ENCODE results near the gene RASGRF1. TPM values are rescaled to one million over a fixed set of nuclear protein-coding genes. Genes with fewer than 3 reads are reported as not detected.

Gene RASGRF1
- total RNA-seq, 4 donors from 2014 or later, result 0.13 to 0.23 TPM; not detected in 2

GRCh38 chr15:78937132-78937739, 153.3 kb downstream of the RASGRF1 start:
- peak; percentile 61 for ATAC-seq
- H3K9me3 ChIP-seq, result no peaks in the 10 kb centered on the region
- peaks cover 0 to 47% (median 10%) of the 10 kb centered on the region in 3 donors for H3K4me1 ChIP-seq
- H3K36me3 ChIP-seq, result peaks cover 0 to 29% of the 10 kb centered on the region in 2 donors
- WGBS, 2 donors (ENCODE audit: low coverage in 1 of 2), result 42 to 100% methylated on average over 2 to 8 of the region's 14 CpGs
- TF ChIP-seq POLR2A (IDR thresholded peaks at IDR 0.05), result no peak
- TF ChIP-seq POLR2AphosphoS5 (IDR thresholded peaks at IDR 0.05), result no peak
- no peak for TF ChIP-seq EP300 (IDR thresholded peaks at IDR 0.05)
- TF ChIP-seq CTCF (IDR thresholded peaks at IDR 0.05), result no peak
- no peaks in the 10 kb centered on the region for H3K27me3 ChIP-seq
- H3K4me3 ChIP-seq, result no peak overlapping the region
- peak overlapping the region in 3 of 4 donors; percentile 25 to 63 (median 53) for H3K27ac ChIP-seq

- TF ChIP-seq CTCF (IDR thresholded peaks at IDR 0.05) (no peak), POLR2AphosphoS5 (IDR thresholded peaks at IDR 0.05) (no peak), POLR2A (IDR thresholded peaks at IDR 0.05) (no peak), EP300 (IDR thresholded peaks at IDR 0.05) (no peak)
- ATAC-seq, result no peak
- Histone ChIP-seq H3K4me3 (no peak overlapping the region), H3K27ac (peak overlapping the region in 2 of 4 donors; percentile 43 to 54), H3K9me3 (no peaks in the 10 kb centered on the region), H3K4me1 (peaks cover 0 to 65% (median 10%) of the 10 kb centered on the region in 3 donors), H3K36me3 (peaks cover 0 to 46% of the 10 kb centered on the region in 2 donors), H3K27me3 (no peaks in the 10 kb centered on the region)
- WGBS, 2 donors (ENCODE audit: low coverage in 1 of 2), result 53 to 100% methylated on average over 3 of the region's 5 CpGs
Observed at GRCh38 chr15:78934655-78935023, 155.9 kb downstream of the RASGRF1 start.

DNA sequence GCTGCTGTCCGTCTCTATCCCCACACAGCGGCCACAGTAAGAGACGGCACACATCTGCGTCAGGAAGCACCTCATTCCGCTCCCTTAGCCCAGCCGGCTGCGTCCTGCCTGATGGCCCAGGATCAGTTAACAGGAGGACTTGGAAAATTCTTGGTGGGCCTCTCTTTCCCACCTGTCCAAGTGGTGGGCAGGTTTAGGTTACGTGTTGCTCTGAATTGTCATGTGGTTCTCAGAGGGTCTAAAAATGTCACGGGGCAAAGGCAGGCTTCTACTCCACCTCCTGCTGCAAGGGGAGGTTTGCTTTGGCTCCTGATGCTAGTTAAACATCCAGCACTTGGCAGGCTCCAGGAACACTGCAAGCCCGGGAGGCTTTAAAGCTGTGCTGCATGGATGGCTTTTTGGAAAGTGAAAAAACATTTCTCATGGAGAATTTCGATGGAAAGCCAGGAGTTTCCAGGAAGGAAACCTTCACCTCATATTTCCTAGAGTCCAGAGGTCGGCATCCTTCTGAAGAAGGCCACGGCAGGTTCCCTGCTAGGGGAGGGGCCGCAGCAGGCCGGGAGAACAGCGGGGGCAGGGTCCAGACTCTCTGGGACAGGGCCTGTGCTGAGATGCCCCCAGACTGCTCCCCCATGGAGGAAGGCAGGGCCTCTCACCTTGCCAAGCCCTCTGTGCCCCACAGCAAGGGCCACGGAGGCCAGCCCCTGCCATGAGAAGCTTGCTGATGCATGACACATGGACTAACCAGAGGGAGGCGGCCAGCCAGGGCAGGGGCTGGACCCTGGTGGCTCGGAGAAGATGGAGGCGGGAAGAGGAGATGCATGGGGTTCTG, 156.5 kb downstream of the RASGRF1 start:
- no peak for TF ChIP-seq CTCF (IDR thresholded peaks at IDR 0.05)
- no peak for TF ChIP-seq EP300 (IDR thresholded peaks at IDR 0.05)
- no peak for TF ChIP-seq POLR2A (IDR thresholded peaks at IDR 0.05)
- TF ChIP-seq POLR2AphosphoS5 (IDR thresholded peaks at IDR 0.05), result peak; percentile 2
- H3K27ac ChIP-seq, result peak overlapping the region in 3 of 4 donors; percentile 43 to 54 (median 51)
- no peaks in the 10 kb centered on the region for H3K9me3 ChIP-seq
- peak; percentile 25 for ATAC-seq
- H3K4me3 ChIP-seq, result no peak overlapping the region
- H3K27me3 ChIP-seq, result no peaks in the 10 kb centered on the region
- H3K4me1 ChIP-seq, result peaks cover 0 to 65% (median 10%) of the 10 kb centered on the region in 3 donors
- peaks cover 0 to 52% of the 10 kb centered on the region in 2 donors for H3K36me3 ChIP-seq
- WGBS, 2 donors (ENCODE audit: low coverage in 1 of 2), result 39 to 41% methylated on average over 3 to 5 of the region's 20 CpGs

DNA sequence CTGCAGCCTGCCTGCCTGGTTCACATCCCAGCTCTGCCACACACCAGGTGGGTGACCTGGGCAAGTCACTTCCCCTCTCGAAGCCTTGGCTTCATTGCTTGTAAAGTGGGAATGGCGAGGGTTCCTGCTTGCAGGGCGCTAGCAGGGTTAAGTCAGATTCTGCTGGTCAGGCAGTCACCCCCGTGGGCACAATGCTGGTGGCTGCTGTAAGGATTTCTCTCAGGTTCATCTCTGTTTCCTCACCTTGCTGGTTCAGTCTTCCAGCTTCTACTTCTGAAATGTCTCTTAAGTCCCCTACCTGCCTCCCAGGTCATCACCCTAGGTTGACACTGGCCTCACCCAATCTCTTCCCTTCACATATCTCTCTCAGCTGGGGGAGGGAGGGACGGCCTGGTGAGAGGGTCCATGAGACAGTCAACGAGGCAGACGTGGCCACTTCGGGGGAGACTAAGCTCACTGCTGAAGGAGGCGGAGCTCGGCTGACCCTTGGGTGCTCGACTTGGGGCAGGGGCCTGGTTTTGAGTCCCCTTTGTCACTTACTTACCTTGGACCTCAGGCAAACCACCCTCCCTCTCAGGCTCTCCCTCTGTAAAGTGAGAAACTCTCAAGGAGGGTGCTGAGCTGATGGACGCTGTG, 157.3 kb downstream of the RASGRF1 start:
- peak overlapping the region in 3 of 4 donors; percentile 43 to 54 (median 51) for H3K27ac ChIP-seq
- TF ChIP-seq CTCF (IDR thresholded peaks at IDR 0.05) (no peak), POLR2A (IDR thresholded peaks at IDR 0.05) (no peak), EP300 (IDR thresholded peaks at IDR 0.05) (no peak), POLR2AphosphoS5 (IDR thresholded peaks at IDR 0.05) (no peak)
- H3K27me3 ChIP-seq, result no peaks in the 10 kb centered on the region
- peaks cover 0 to 58% of the 10 kb centered on the region in 2 donors for H3K36me3 ChIP-seq
- no peaks in the 10 kb centered on the region for H3K9me3 ChIP-seq
- no peak overlapping the region for H3K4me3 ChIP-seq
- H3K4me1 ChIP-seq, result peaks cover 0 to 65% (median 10%) of the 10 kb centered on the region in 3 donors
- 83% methylated on average over 1 of the region's 12 CpGs; no CpG with 5 or more reads in 1 of the 2 donors for WGBS, 2 donors (ENCODE audit: low coverage in 1 of 2)
- no peak for ATAC-seq
